Lower leg skin (tissue), 4 donors: ENCODE data around the gene PLCB1. TPM values are rescaled to one million over a fixed set of nuclear protein-coding genes. Genes with fewer than 3 reads are reported as not detected.
"Not testable (repeated sequence)": the region's sequence is repeated elsewhere in the genome, so short reads cannot be mapped to it uniquely, and the experiment has no call there.

Experiments
- DNase-seq, 2 donors: peaks; one replicate each; pipeline ENCODE4 v3.0.0-alpha.2; 2019; ENCODE audit warnings: low spot score in 2 of 2
- H3K4me3 ChIP-seq: fragments of 200-600 bp; sonication (generic); 2 replicates; pipeline ENCODE4 v1.5.1; 2017; ENCODE audit warnings: mild to moderate bottlenecking, low read depth; ENCODE audit not compliant: poor library complexity, severe bottlenecking
- CTCF ChIP-seq, 3 donors: fragments of 450-650 bp; IDR thresholded peaks; one replicate each; pipeline ENCODE4 v1.5.1; 2016; ENCODE audit warnings: antibody characterized with exemption in 3 of 3, mild to moderate bottlenecking in 3 of 3, moderate library complexity in 2 of 3
- POLR2A ChIP-seq, 2 donors: fragments of 450-650 bp; IDR thresholded peaks; one replicate each; pipeline ENCODE4 v1.6.1; 2016 to 2017; ENCODE audit warnings: antibody characterized with exemption in 2 of 2, mild to moderate bottlenecking in 1 of 2, moderate library complexity in 1 of 2
- WGBS, 2 donors: methylation state at CpG; one replicate each; pipeline ENCODE4 v1.1.5; 2018; 5-methylcytosine and 5-hydroxymethylcytosine counted together
- intact Hi-C: fragments of 100-400 bp; cut with DNase I; formaldehyde crosslinking; loops from one replicate; pipeline ENCODE4 v1.15.0; 2023; ENCODE audit warnings: low total_unique reads
- total RNA-seq, 4 donors: library from RNA; depleted of rRNA; stranded (reverse); fragments of >200 nt; gene quantifications; one replicate each; pipeline ENCODE4 v1.1.0, GENCODE V29; 2016

Gene PLCB1
- total RNA-seq, 4 donors from 2014 or later = 4.1 to 16.2 (median 9.1) TPM

- 76 to 83% methylated on average over 1 of the region's 1 CpG for WGBS, 2 donors
- intact Hi-C loops = no loop called here
- no peak overlapping the region for H3K4me3 ChIP-seq
- TF ChIP-seq POLR2A (IDR thresholded peaks at IDR 0.05) (no peak), CTCF (IDR thresholded peaks at IDR 0.05) (no peak)
- no peak for DNase-seq
Observed at GRCh38 chr20:8633366-8633765, 501.3 kb downstream of the PLCB1 start.

- H3K4me3 ChIP-seq = no peak overlapping the region
- intact Hi-C loops = no loop called here
- 87 to 90% methylated on average over 4 of the region's 4 CpGs for WGBS, 2 donors
- DNase-seq = no peak
- TF ChIP-seq POLR2A (IDR thresholded peaks at IDR 0.05) (no peak), CTCF (IDR thresholded peaks at IDR 0.05) (no peak)
Observed at GRCh38 chr20:8635048-8635572, 503.0 kb downstream of the PLCB1 start.

DNA sequence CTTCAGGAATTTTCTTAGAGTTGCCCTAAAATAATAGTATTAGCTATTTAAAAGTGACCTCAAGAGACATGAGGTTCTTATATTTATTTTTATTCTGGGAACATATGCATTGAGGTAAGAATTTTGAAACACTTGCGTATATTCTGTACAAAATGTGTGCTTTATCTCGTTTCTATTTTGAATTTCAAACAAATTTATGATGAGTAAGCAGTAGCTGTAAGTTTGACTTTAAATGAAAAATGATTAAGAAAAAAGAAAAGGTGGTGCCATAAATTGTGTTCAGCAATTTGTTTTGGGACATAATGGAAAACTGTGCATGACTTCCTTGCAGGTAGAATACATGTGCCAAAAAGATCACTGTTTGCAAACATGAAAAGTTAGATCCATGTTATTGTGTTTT, 503.8 kb downstream of the PLCB1 start:
- WGBS, 2 donors = 83 to 90% methylated on average over 2 of the region's 2 CpGs
- intact Hi-C loops = no loop called here
- DNase-seq = no peak
- no peak for TF ChIP-seq POLR2A (IDR thresholded peaks at IDR 0.05)
- no peak for TF ChIP-seq CTCF (IDR thresholded peaks at IDR 0.05)
- H3K4me3 ChIP-seq = no peak overlapping the region

GRCh38 chr20:8639112-8639778, 507.2 kb downstream of the PLCB1 start:
- no peak for TF ChIP-seq POLR2A (IDR thresholded peaks at IDR 0.05)
- no peak for TF ChIP-seq CTCF (IDR thresholded peaks at IDR 0.05)
- WGBS, 2 donors = 91 to 94% methylated on average over 4 of the region's 4 CpGs
- intact Hi-C loops = no loop called here
- DNase-seq = no peak
- no peak overlapping the region for H3K4me3 ChIP-seq

DNA sequence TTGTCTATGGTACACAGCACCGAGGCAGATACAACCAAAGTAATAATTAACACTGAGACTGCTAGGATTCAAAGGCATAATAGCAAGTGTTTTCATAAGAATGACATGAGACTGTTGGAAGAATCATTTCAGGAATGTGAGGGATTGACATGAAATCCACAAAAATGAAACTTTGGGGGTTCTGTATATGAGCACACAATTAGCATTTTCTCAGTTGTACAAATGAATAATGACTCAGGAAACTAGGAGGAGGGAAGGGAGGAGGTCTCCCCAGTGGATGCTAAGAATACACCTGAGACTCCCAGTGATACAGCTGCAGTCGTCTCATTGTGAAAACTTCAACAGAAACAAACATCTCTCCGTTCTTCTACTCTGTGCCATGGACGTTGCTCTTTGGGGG, 508.4 kb downstream of the PLCB1 start:
- intact Hi-C loops = no loop called here
- TF ChIP-seq POLR2A (IDR thresholded peaks at IDR 0.05) = no peak
- no peak for TF ChIP-seq CTCF (IDR thresholded peaks at IDR 0.05)
- WGBS, 2 donors = 87% methylated on average over 4 of the region's 4 CpGs
- H3K4me3 ChIP-seq = no peak overlapping the region
- DNase-seq = no peak

GRCh38 chr20:8642247-8642646, 510.2 kb downstream of the PLCB1 start:
- TF ChIP-seq POLR2A (IDR thresholded peaks at IDR 0.05) = no peak
- no peak for TF ChIP-seq CTCF (IDR thresholded peaks at IDR 0.05)
- 76 to 94% methylated on average over 1 of the region's 1 CpG for WGBS, 2 donors
- no peak overlapping the region for H3K4me3 ChIP-seq
- intact Hi-C loops = no loop called here
- DNase-seq = no peak

- intact Hi-C loops, DNase-seq: not testable (repeated sequence)
Observed at GRCh38 chr20:8644468-8644867, 512.4 kb downstream of the PLCB1 start.

More at GRCh38 chr20:8644468-8644867, 512.4 kb downstream of the PLCB1 start:
- H3K4me3 ChIP-seq = not testable (repeated sequence)
- 96 to 100% methylated on average over 2 to 3 of the region's 30 CpGs for WGBS, 2 donors
